GM12865 (cell line): ENCODE measurements around the gene PLXNB2.
"Not testable (repeated sequence)": the region's sequence is repeated elsewhere in the genome, so short reads cannot be mapped to it uniquely, and the experiment has no call there.

Experiments
- DNase-seq: peaks from one replicate; pipeline ENCODE4 v3.0.0; 2010; ENCODE audit warnings: low read depth
- H3K4me3 ChIP-seq: 2 replicates; pipeline ENCODE4 v1.5.1; 2011; ENCODE audit warnings: mild to moderate bottlenecking, low read depth, low read length, control low read depth
- TF ChIP-seq, protein P1 (sequence below): IDR thresholded peaks from 2 replicates; pipeline ENCODE4 v1.5.1; 2011; ENCODE audit warnings: low read length, control low read depth, low read depth, inconsistent platforms; ENCODE audit not compliant: insufficient read depth; ENCODE audit errors: missing control alignments

PLXNB2 gene

DNA sequence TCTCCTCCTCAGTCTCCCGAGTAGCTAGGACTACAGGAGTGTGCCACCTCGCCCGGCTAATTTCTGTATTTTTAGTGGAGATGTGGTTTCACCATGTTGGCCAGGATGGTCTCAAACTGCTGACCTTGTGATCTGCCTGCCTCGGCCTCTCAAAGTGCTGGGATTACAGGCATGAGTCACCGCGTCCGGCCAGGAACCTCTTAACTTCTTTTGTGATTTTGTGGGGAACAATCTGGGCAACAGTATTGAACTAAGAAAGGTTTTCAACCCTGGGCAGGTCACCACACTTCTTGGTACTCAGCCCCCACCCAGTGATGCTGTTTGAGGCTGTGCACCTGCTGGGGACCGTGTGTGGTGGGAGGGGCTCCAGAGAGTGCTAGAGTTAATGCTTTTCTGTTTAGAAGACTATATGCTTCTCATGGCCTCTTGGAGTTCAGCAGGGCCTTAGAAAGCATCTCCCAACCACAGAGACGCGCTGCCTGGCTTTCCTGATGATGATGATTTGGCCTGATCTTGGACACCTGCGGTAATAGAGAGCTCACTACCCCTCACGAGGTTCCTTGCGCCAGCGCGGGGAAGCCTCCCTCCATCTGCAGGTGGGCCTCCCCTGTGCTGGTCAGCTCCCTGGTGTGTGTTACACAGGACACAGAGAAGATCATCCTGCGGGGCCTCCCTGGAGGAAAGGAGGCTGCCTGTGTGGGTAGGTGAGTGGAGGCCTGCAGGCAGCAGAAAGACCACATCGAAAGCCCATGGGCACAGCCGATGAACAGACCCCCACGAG is 18.2 kb upstream of the PLXNB2 start:
- no peak for DNase-seq
- TF ChIP-seq, protein P1, sequence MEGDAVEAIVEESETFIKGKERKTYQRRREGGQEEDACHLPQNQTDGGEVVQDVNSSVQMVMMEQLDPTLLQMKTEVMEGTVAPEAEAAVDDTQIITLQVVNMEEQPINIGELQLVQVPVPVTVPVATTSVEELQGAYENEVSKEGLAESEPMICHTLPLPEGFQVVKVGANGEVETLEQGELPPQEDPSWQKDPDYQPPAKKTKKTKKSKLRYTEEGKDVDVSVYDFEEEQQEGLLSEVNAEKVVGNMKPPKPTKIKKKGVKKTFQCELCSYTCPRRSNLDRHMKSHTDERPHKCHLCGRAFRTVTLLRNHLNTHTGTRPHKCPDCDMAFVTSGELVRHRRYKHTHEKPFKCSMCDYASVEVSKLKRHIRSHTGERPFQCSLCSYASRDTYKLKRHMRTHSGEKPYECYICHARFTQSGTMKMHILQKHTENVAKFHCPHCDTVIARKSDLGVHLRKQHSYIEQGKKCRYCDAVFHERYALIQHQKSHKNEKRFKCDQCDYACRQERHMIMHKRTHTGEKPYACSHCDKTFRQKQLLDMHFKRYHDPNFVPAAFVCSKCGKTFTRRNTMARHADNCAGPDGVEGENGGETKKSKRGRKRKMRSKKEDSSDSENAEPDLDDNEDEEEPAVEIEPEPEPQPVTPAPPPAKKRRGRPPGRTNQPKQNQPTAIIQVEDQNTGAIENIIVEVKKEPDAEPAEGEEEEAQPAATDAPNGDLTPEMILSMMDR, result no peak
- no peak overlapping the region for H3K4me3 ChIP-seq

DNA sequence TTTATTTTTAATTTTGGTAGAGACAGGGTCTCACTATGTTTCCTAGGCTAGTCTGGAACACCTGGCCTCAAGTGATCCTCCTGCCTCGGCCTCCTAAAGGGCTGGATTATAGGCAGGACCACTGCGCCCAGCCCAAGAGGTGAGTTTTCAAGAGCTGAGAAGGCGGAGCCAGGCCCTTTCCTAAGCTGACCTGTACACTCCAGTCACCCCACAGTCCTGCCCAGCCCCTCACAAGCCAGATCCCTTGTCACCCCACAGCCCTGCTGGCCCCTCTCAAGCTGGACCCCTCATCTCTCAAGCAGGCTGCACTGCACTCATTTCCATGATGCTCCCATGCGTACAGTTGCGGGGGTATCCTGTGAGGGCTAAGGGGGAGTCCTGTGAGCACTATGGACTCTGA is 16.5 kb upstream of the PLXNB2 start:
- DNase-seq, result no peak
- TF ChIP-seq, protein P1, result no peak
- no peak overlapping the region for H3K4me3 ChIP-seq

DNA sequence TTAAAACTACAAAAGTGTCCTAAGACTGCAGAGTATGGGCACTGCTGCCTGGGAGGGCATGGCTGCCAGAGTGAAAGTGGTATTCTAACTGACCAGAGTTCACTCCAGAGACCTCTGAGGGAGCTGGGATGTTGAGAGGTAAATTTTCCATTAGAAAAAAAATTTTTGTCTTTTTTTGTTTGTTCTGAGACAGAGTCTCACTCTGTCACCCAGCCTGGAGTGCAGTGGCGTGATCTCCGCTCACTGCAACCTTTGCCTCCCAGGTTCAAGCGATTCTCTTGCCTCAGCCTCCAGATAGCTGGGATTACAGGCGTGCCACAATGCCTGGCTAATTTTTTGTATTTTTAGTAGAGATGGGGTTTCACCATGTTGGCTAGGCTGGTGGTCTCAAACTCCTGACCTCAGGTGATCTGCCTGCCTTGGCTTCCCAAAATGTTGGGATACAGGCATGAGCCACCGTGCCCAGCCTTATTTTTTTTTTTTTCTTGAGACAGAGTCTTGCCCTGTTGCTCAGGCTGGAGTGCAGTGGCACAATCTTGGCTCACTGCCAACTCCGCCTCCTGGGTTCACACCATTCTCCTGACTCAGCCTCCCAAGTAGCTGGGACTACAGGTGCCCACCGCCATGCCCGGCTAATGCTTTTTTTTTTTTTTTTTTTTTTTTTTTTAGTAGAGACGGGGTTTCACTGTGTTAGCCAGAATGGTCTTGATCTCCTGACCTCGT is 15.1 kb upstream of the PLXNB2 start:
- DNase-seq, H3K4me3 ChIP-seq: not testable (repeated sequence)

DNA sequence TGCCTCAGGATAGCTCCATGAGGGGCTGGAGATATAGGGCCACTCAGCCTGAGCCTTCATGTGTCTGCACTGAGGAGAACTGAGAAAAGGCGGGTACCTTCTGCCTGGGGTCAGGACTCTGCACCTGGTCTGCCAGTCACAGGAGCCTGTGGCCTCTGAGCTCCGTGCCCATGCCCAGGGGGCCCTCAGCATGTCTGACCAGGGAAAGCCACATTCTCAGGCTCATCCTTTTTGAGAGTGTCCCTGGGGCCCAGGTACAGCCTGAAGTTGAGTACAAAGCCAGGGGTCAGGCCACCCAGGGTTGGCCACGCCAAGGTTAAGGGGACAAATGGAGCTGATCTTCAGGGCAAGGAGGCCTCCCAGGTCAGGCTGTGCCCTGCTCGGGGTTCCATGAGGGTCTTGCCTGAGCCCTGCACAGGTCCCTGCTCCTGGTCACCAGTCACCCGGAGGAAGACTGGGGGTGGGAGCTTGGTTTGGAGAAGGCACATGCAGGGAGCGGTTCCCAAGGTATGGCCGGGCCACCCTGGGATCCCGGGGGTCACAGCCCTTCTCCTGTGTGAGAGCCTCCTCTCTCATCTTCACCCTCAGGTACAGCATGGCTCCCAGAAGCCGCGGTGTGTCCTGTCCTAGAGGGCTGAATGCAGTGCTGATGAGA is 13.4 kb upstream of the PLXNB2 start:
- TF ChIP-seq, protein P1, result no peak
- no peak for DNase-seq

DNA sequence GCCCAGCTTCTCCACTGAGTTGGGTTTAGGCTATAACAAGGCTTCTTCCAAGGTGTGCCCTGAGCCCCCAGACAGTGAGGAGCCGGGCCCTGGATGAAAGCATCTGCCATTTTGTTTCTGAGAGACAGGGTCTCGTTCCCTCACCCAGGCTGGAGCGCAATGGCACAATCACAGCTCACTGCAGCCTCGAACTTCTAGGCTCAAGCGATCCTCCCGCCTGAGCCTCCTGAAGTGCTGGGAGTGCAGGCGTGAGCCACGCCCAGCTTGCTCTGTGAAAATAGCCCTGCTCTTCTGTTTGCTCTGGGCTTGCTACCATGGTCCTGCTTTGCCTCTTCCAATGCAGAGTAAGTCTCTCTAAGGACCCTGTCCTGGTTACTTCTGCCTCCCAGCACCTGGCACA is 12.7 kb upstream of the PLXNB2 start:
- H3K4me3 ChIP-seq, result no peak overlapping the region
- TF ChIP-seq, protein P1, result no peak
- no peak for DNase-seq

More for the DNA sequence above, 13.4 kb upstream of the PLXNB2 start:
- H3K4me3 ChIP-seq, result no peak overlapping the region

DNA sequence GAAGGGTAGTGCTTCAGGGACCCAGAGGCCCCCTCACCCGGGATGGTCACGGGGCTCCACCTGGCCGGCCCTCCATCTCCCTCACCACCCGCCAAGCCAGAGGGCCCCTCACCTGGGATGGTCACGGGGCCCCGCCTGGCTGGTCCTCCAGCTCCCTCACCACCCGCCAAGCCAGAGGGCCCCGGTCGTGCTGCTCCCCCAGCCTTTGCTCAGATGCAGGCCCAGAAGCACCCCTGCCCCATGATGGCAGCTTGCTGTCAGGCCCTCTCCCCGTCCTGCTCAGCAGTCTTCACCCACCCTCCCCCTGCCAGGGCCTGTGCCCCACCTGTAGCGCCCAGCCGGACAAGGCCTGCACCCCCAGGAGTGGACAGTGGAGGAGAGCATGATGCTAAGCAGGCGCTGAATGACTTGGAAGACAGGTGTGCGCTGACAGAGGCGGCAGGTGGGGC is 12.1 kb upstream of the PLXNB2 start:
- no peak for DNase-seq
- TF ChIP-seq, protein P1, result no peak
- no peak overlapping the region for H3K4me3 ChIP-seq

DNA sequence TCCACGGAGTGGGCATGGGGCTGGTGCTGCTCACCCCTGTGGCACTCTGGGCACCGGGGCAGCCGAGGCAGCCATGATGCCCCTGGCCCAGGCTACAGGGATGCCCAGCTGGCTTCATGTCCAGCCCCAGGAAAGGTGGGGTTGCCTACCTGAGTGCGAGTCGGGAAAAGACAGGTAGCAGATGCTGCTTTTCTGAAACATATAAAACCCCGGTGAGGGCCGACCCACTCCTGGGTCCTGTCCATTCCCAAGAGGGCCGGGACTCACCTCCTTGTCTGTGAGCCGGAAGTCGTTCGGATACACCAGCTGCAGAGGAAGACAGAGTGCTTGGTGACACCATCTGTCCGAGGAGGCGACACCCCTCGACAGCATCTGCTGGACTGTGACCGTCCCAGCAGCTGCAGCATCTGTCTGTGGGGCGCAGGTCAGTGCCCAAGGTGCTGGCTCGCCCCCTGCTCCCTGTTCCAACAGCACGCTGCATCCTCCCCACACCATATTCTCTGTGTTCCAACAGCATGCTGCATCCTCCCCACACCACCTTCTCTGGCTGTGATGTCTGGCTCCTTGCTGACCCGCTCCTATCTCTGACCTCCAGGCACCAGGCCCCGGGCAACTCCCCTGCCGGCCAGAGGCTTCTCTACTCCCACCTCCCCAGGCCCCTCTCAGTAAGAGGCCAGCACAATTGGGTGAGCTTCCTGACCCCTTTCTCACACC is 11.4 kb upstream of the PLXNB2 start:
- TF ChIP-seq, protein P1, result no peak
- DNase-seq, result peak; percentile 57
- no peak overlapping the region for H3K4me3 ChIP-seq
